Uterus (tissue), 2 donors: ENCODE results near the gene UBE2M.

Experiments used
- POLR2A ChIP-seq, 2 donors: fragments of 450-650 bp; IDR thresholded peaks; one replicate each; pipeline ENCODE4 v1.6.1; 2016; ENCODE audit warnings: antibody characterized with exemption in 2 of 2, mild to moderate bottlenecking in 1 of 2, moderate library complexity in 1 of 2
- TF ChIP-seq, protein P1 (sequence below), 4 experiments: fragments of 200-600 bp in 2 of 4; fragments of 450-650 bp in 2 of 4; sonication (generic) in 2 of 4; IDR thresholded peaks; one replicate each; pipeline ENCODE4 v1.5.1; 2016 to 2019; ENCODE audit warnings: antibody characterized with exemption in 4 of 4, mild to moderate bottlenecking in 2 of 4, moderate library complexity in 1 of 4

DNA sequence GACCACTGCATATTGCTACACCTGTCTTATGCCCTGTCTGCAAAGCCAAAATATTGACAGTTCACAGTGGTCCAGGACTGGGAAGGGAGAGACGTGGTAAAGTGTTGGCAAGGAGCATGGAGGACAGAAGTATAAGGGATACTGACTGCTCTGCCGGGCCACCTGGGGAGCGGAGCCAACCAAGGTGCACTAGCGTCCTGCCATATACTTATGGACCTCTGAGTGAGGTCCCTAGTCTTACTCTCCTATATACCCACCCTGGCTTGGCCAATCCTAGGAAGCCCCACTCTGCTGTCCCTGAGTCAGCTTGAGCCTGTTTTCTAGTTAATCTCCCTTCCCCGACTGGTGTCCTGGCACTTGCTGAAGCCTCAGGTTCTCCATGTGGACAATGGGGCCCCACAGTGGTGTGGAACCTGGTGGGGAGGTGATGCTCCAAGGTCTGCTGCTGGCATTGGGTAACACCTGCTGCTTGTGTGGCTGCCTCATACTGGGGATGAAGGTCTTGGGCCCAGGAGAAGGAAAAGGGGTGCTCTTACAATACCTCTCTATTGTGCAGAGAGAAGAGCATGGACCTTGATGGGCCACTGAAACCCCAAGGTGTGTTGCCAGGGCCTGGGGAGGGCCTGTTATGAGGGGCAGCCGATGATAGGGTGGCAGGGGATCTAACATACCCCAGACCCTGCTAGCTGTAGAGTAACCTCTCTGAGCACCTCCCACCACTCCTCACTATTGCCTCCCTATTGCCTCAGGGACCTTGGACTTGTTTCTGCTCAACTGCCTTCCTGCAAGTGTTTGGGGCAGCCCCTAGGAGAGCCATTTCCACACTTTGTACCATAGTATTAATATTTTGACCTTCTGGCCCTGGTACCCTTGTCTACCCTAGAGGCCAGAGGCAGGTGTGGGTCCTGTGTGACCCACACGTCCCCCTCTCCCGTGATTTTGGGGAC is 21.3 kb downstream of the UBE2M start:
- TF ChIP-seq, protein P1, sequence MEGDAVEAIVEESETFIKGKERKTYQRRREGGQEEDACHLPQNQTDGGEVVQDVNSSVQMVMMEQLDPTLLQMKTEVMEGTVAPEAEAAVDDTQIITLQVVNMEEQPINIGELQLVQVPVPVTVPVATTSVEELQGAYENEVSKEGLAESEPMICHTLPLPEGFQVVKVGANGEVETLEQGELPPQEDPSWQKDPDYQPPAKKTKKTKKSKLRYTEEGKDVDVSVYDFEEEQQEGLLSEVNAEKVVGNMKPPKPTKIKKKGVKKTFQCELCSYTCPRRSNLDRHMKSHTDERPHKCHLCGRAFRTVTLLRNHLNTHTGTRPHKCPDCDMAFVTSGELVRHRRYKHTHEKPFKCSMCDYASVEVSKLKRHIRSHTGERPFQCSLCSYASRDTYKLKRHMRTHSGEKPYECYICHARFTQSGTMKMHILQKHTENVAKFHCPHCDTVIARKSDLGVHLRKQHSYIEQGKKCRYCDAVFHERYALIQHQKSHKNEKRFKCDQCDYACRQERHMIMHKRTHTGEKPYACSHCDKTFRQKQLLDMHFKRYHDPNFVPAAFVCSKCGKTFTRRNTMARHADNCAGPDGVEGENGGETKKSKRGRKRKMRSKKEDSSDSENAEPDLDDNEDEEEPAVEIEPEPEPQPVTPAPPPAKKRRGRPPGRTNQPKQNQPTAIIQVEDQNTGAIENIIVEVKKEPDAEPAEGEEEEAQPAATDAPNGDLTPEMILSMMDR (IDR thresholded peaks at IDR 0.05): no peak
- no peak for TF ChIP-seq POLR2A (IDR thresholded peaks at IDR 0.05)
